ENCODE measurements around the gene HUWE1. TPM values are rescaled to one million over a fixed set of nuclear protein-coding genes. Genes with fewer than 3 reads are reported as not detected.

Gene HUWE1
- total RNA-seq, 1 experiment from 2014 or later: 222 TPM

DNA sequence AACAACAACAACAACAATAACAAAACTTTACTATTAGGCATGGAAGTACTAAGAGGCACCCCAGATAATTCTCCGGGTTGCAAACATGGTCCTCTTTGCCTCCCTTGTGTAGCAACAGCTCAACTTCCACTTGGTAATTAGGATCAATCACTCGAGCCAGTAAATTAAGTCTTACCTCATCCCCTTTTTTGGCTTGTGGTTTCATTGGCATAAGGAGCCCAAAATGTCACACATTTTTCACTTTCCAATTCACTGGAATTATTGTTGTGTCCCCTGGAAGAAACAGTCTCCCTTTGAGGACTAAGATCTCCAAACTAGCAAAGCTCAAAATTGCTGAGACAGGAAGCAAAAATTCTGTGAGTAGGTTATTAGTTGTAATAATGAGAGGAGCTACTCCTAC, 203.1 kb downstream of the HUWE1 start:
- H3K27ac ChIP-seq (ENCODE audit: low read depth, low read length, poor library complexity, severe bottlenecking): no peak overlapping the region
- ChIA-PET CTCF (no interaction called here), POLR2A (ENCODE audit: low non-redundant PET) (no interaction called here)
- H3K36me3 ChIP-seq (ENCODE audit: insufficient read depth, low read length, poor library complexity, severe bottlenecking): no peaks in the 10 kb centered on the region
- BruUV-seq (replicated peaks): no TSS peak
- TF ChIP-seq EZH2 (IDR thresholded peaks at IDR 0.05; ENCODE audit: borderline replicate concordance, low read depth, low read length, poor library complexity, severe bottlenecking): no peak
- no peaks in the 10 kb centered on the region for H3K4me1 ChIP-seq (ENCODE audit: insufficient read depth, low read length, poor library complexity, severe bottlenecking)
- H3K4me3 ChIP-seq (ENCODE audit: low read depth, low read length, poor library complexity, severe bottlenecking): no peak overlapping the region
- no peaks in the 10 kb centered on the region for H3K9me3 ChIP-seq (ENCODE audit: low read depth, low read length, poor library complexity, severe bottlenecking)
- H3K27me3 ChIP-seq (replicated peaks; ENCODE audit: insufficient read depth, low read depth, low read length, poor library complexity): no peaks in the 10 kb centered on the region
- DNase-seq (ENCODE audit: low spot score): no peak
- intact Hi-C loops (cut with micrococcal nuclease; ENCODE audit: unreplicated experiment): loop anchor here (2.0 kb wide), 1 partner anchor 167 kb away; no protein-coding TSS in a partner anchor

Small RNA genes lying within 50 kb of the gene (microRNA-seq; reads per million reads assigned to microRNA genes)
- gene MIR98 (14,658 reads per million, percentile 97 among the genes with 10 or more reads in this experiment), gene MIRLET7F2 (1,684 reads per million, percentile 85 among the genes with 10 or more reads in this experiment)

Measured in A673 (cell line).